Fibroblast of upper back skin (primary cell): ENCODE measurements around the gene FKBP14.

ENCODE experiments used
- DNase-seq: peaks from one replicate; pipeline ENCODE4 v3.0.0-alpha.2; 2013

The FKBP14 gene, protein sequence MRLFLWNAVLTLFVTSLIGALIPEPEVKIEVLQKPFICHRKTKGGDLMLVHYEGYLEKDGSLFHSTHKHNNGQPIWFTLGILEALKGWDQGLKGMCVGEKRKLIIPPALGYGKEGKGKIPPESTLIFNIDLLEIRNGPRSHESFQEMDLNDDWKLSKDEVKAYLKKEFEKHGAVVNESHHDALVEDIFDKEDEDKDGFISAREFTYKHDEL

GRCh38 chr7:30026229-30027064 is at the start of gene FKBP14:
Gene FKBP14, minus strand, starts transcription at chr7:30026702. Its CDS starts 194 bp downstream, at chr7:30026508.
- peak; percentile 100 for DNase-seq

GRCh38 chr7:30074422-30075030 is 48.0 kb upstream of the FKBP14 start:
- DNase-seq: peak; percentile 52

DNA sequence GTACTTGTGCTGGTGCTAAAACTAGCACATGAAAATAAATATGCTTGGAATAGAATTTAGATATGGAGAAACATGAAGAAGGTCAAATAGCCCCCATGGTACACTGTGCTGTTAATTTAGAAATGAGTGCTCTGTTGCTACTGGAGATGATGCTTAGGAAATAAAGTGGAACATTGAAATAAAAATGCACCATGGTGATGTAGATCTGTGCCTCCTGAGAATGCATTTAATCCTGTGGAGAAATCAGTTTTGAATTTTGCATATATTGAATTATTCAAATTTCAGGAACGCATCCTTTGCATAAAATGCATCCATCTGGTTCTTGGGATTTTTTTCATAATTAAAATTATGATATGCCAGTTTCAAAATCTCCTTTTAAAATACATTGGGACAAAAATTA is 46.2 kb upstream of the FKBP14 start:
- no peak for DNase-seq

DNA sequence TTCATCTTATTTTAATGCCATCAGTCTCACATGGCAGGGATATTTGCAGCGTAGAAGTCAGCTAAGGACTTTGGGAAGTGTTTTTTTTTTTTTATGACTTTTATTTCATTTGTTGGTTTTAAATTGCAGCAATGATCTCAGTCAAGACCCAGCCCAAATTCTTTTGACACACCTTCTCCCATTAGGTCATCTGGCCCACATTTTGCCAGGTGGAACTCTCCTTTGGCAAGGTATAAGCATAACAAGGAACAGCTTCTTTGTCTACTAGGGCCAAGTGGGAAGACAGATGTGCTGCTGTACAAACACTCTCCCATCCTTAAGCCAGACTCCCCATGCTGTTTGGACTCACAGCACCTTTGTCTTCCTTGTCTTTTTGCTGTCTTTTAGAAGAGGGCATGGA is 43.5 kb upstream of the FKBP14 start:
- no peak for DNase-seq

DNA sequence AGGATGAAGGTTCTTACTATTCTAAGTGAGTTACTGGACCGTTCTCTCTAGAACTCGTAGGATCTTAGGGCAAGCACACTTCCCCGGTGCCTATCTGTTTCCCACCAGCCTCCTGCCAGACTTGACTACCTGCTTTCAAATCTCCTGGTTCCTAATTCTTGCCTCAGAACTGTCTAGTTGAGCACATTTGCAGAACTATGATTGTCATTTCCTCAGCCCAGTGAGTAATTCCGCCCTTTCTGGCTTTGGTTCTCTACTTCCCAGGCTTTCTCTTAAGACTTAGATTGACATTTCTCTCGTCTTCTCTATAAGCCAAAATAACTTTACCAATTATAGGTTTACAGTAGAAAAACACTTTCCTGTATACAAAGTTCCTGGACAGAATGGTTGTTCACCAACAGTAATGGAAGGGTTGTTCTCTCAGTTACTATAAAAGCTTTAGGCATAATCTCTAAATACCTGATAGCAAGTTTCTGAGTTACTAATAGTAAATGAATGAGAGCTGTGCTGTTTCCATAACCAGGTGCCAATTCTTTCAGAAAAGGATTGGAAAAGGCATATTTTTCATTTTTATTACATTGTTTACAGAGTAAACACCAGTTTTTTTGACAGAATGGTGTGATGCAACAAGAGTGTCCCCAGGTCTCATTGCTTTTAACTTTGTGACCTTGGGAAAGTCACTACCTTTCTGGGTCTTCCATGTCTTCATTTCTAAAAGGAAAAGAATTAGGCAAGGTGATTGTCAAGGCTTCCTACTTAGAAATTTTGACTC is 42.8 kb upstream of the FKBP14 start:
- DNase-seq: no peak

- DNase-seq: peak; percentile 91
These were observed 41.6 kb upstream of the FKBP14 start for GRCh38 chr7:30068117-30068516.

- no peak for DNase-seq
These were observed 40.2 kb upstream of the FKBP14 start for GRCh38 chr7:30066687-30067086.

GRCh38 chr7:30065746-30066145 is 39.2 kb upstream of the FKBP14 start:
- no peak for DNase-seq

DNA sequence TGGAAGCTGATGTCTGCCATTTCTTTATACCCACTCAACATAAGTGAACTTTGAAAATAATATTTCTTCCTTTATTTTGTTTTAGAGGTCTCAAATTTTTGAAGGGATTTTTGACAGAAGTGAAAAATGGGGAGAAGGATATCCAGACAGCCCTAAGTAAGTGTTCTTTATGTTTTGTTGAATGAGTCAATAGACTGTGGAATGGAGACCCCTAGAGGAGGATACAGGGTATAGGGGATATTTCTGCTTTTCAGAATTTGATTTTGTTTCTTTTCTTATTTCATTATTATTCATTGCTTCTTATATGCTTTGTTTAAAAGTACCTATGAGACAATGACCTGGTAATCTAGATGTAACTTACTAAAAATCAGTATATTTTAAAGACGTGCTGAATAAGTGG is 36.1 kb upstream of the FKBP14 start:
- peak; percentile 55 for DNase-seq

GRCh38 chr7:30061786-30062185 is 35.3 kb upstream of the FKBP14 start:
- peak; percentile 25 for DNase-seq

- peak; percentile 5 for DNase-seq
These were observed 31.2 kb upstream of the FKBP14 start for GRCh38 chr7:30057741-30058140.

- no peak for DNase-seq
These were observed 26.6 kb upstream of the FKBP14 start for GRCh38 chr7:30053068-30053467.

GRCh38 chr7:30049173-30049572 is 22.7 kb upstream of the FKBP14 start:
- DNase-seq: no peak

DNA sequence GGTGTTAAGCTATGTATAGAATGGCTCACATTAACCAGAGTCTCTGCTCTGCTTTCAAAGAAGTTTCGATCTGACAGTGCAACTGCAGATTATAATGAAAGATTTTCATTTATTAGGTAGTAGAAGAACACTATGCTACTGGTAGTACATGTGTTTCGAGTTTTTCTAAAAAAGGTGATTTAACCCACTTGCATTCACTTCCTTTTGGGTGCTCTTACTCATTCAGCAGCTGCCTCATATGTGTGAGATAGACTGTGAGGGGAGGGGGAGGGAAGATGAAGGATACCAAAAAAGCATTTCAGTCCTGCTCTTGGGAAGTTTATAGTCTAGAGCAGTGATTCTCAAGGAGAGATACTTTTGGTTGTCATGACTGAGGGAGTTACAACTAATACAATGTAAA is 22.1 kb upstream of the FKBP14 start:
- DNase-seq: peak; percentile 29

DNA sequence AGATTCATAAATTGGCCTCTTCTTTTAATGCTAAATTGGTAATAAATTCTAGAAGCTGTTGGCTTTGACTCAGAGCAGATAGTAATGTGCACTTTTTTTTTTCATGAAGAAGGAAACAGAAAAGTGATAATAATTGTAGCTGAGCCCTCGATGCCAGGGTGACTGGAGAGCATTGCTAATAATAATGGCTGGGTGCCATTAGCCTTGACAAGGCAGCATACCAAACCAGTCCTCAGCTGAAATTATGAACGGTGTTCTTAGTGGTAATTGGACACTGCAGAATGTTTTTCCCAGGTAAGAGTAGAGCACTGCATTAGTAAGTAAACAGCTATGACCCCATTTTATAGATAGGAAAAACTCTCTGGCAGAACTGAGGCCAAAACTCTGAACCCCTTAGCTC is 20.6 kb upstream of the FKBP14 start:
- DNase-seq: no peak

- DNase-seq: no peak
These were observed 19.7 kb upstream of the FKBP14 start for GRCh38 chr7:30046127-30046770.

- peak; percentile 32 for DNase-seq
These were observed 15.2 kb upstream of the FKBP14 start for GRCh38 chr7:30041526-30042269.

GRCh38 chr7:30040938-30041337 is 14.4 kb upstream of the FKBP14 start:
- DNase-seq: no peak

GRCh38 chr7:30038196-30038980 is 11.9 kb upstream of the FKBP14 start:
- peak; percentile 45 for DNase-seq

- no peak for DNase-seq
These were observed 9.7 kb upstream of the FKBP14 start for GRCh38 chr7:30036220-30036619.

GRCh38 chr7:30034501-30034900 is 8.0 kb upstream of the FKBP14 start:
- DNase-seq: no peak
